ENCODE results near the gene ANO3. TPM values are rescaled to one million over a fixed set of nuclear protein-coding genes. Genes with fewer than 3 reads are reported as not detected.

The ANO3 gene
- total RNA-seq, 4 donors from 2014 or later = 0.18 to 0.47 TPM; not detected in 2

GRCh38 chr11:26522912-26523610 is 191.1 kb downstream of the ANO3 start:
- no peak overlapping the region for H3K4me3 ChIP-seq
- H3K4me1 ChIP-seq = no peaks in the 10 kb centered on the region
- no peak for DNase-seq
- TF ChIP-seq CTCF (IDR thresholded peaks at IDR 0.05) = peak in 3 of 6 experiments; percentile 17 to 26 (median 24)
- TF ChIP-seq POLR2A (IDR thresholded peaks at IDR 0.05) = no peak
- H3K9me3 ChIP-seq = no peaks in the 10 kb centered on the region
- H3K27ac ChIP-seq = no peak overlapping the region
- no peaks in the 10 kb centered on the region for H3K27me3 ChIP-seq
- no peaks in the 10 kb centered on the region for H3K36me3 ChIP-seq

GRCh38 chr11:26527685-26528084 is 195.8 kb downstream of the ANO3 start:
- TF ChIP-seq POLR2A (IDR thresholded peaks at IDR 0.05) (no peak), CTCF (IDR thresholded peaks at IDR 0.05) (no peak)
- no peak for DNase-seq
- Histone ChIP-seq H3K9me3 (no peaks in the 10 kb centered on the region), H3K27ac (no peak overlapping the region), H3K4me1 (no peaks in the 10 kb centered on the region), H3K27me3 (no peaks in the 10 kb centered on the region), H3K36me3 (no peaks in the 10 kb centered on the region), H3K4me3 (no peak overlapping the region)

GRCh38 chr11:26537341-26537740 is 205.4 kb downstream of the ANO3 start:
- no peak overlapping the region for H3K27ac ChIP-seq
- no peaks in the 10 kb centered on the region for H3K4me1 ChIP-seq
- DNase-seq = no peak
- H3K4me3 ChIP-seq = no peak overlapping the region
- H3K27me3 ChIP-seq = no peaks in the 10 kb centered on the region
- TF ChIP-seq POLR2A (IDR thresholded peaks at IDR 0.05) = no peak
- no peak for TF ChIP-seq CTCF (IDR thresholded peaks at IDR 0.05)
- H3K9me3 ChIP-seq = no peaks in the 10 kb centered on the region
- no peaks in the 10 kb centered on the region for H3K36me3 ChIP-seq

- H3K27me3 ChIP-seq = no peaks in the 10 kb centered on the region
- no peak for DNase-seq
- H3K9me3 ChIP-seq = no peaks in the 10 kb centered on the region
- no peaks in the 10 kb centered on the region for H3K36me3 ChIP-seq
- TF ChIP-seq CTCF (IDR thresholded peaks at IDR 0.05) (no peak), POLR2A (IDR thresholded peaks at IDR 0.05) (no peak)
- no peaks in the 10 kb centered on the region for H3K4me1 ChIP-seq
- no peak overlapping the region for H3K4me3 ChIP-seq
- H3K27ac ChIP-seq = no peak overlapping the region
These were observed 207.6 kb downstream of the ANO3 start for GRCh38 chr11:26539517-26539916.

GRCh38 chr11:26541870-26542269 is 209.9 kb downstream of the ANO3 start:
- no peak for TF ChIP-seq POLR2A (IDR thresholded peaks at IDR 0.05)
- H3K27ac ChIP-seq = no peak overlapping the region
- H3K27me3 ChIP-seq = no peaks in the 10 kb centered on the region

GRCh38 chr11:26549176-26549575 is 217.2 kb downstream of the ANO3 start:
- DNase-seq = no peak
- no peak overlapping the region for H3K27ac ChIP-seq
- H3K4me1 ChIP-seq = no peaks in the 10 kb centered on the region
- no peaks in the 10 kb centered on the region for H3K27me3 ChIP-seq
- no peaks in the 10 kb centered on the region for H3K9me3 ChIP-seq
- no peak for TF ChIP-seq CTCF (IDR thresholded peaks at IDR 0.05)
- TF ChIP-seq POLR2A (IDR thresholded peaks at IDR 0.05) = no peak
- H3K4me3 ChIP-seq = no peak overlapping the region
- no peaks in the 10 kb centered on the region for H3K36me3 ChIP-seq

More at GRCh38 chr11:26541870-26542269, 209.9 kb downstream of the ANO3 start:
- Histone ChIP-seq H3K36me3 (no peaks in the 10 kb centered on the region), H3K4me3 (no peak overlapping the region), H3K9me3 (no peaks in the 10 kb centered on the region), H3K4me1 (no peaks in the 10 kb centered on the region)
- no peak for DNase-seq
